Testis (tissue), 3 donors: Measurements from ENCODE around the gene ADPGK. TPM values are rescaled to one million over a fixed set of nuclear protein-coding genes. Genes with fewer than 3 reads are reported as not detected.

Experiments
- DNase-seq: peaks from one replicate; pipeline ENCODE4 v3.0.0-alpha.2; 2019
- H3K27ac ChIP-seq, 2 donors: fragments of 200-600 bp; sonication (generic); one replicate each; pipeline ENCODE4 v1.5.1; 2019
- H3K27me3 ChIP-seq: fragments of 200-600 bp; sonication (generic); one replicate; pipeline ENCODE4 v1.5.1; 2019
- H3K36me3 ChIP-seq: fragments of 200-600 bp; sonication (generic); one replicate; pipeline ENCODE4 v1.5.1; 2017; ENCODE audit warnings: low read depth; ENCODE audit errors: missing control alignments
- H3K4me1 ChIP-seq: fragments of 200-600 bp; sonication (generic); one replicate; pipeline ENCODE4 v1.5.1; 2019
- H3K4me3 ChIP-seq, 2 donors: fragments of 200-600 bp; sonication (generic); one replicate each; pipeline ENCODE4 v1.5.1; 2017 to 2019
- H3K9me3 ChIP-seq: fragments of 200-600 bp; sonication (generic); one replicate; pipeline ENCODE4 v1.5.1; 2017
- POLR2A ChIP-seq: fragments of 450-650 bp; IDR thresholded peaks from one replicate; pipeline ENCODE4 v1.6.1; 2017; ENCODE audit warnings: antibody characterized with exemption, mild to moderate bottlenecking, moderate library complexity
- WGBS, 2 donors: methylation state at CpG; one replicate each; pipeline ENCODE4 v1.1.5; 2018; 5-methylcytosine and 5-hydroxymethylcytosine counted together
- intact Hi-C: fragments of 100-400 bp; cut with DNase I; formaldehyde crosslinking; loops from one replicate; pipeline ENCODE4 v1.15.1; 2023; ENCODE audit warnings: low total_unique reads
- polyA plus RNA-seq: library from polyadenylated mRNA; stranded (reverse); fragments of 350-450 nt; fragmentation: Illumina TruSeq; extraction: RNeasy Lipid Tissue Mini Kit (QIAGEN cat#74804); gene quantifications from one replicate; pipeline ENCODE4 v1.2.3, GENCODE V29; 2014; ENCODE audit warnings: low read depth, low replicate concordance; ENCODE audit not compliant: insufficient read depth
- total RNA-seq, 2 donors: library from RNA; depleted of rRNA; stranded (reverse); fragments of >200 nt; gene quantifications; one replicate each; pipeline ENCODE4 v1.2.3, GENCODE V29; 2016
- TF ChIP-seq, protein P1 (sequence below), 3 experiments: fragments of 450-650 bp in 2 of 3; fragments of 200-600 bp in 1 of 3; sonication (generic) in 1 of 3; IDR thresholded peaks; one replicate each; pipeline ENCODE4 v1.5.1; 2016 to 2019; ENCODE audit warnings: antibody characterized with exemption in 3 of 3, mild to moderate bottlenecking in 2 of 3, moderate library complexity in 1 of 3

The ADPGK gene
- total and polyA plus RNA-seq, 3 donors from 2014 or later: 39.1 to 59.9 (median 55.6) TPM

DNA sequence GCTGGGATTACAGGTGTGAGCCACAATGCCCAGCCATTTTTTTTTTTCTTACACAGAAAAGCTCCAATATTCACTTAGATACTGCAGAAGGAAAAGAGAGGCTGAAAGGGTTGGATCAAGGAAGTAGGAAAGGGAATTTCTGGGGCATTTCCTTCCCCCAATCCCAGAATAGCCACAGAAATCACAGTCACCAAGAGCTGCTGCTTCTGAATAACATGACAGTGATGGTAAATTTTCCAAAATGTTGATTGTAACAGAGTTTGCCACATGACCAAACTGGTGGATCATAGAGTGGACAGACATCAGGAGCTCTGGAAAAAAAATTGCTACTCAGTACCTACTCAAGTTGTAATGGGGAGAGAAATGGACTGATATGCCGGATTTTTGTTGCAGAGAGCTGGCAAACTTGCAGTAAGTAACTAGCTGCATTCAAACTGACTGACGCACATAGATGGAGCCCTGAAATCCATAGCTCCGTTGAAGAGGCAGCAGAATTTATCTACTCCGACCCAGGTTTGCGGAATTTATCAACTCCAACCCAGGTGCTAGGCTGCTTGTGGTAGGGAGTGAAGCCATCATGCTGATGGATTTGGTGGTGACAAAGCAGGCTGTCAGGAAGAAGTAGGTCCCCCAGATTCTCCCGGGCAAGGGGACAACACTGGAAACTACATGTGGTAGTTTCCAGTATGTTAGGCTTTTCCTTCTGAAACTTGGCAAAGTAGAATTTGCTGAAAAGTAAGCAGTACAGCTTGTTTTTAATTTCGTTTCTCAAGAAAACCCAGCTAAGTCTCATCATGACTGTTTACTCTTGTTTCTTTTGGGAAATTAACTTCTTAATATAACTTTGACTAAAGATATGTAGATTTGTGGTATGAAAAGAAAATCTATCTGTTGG is 10.5 kb upstream of the ADPGK start:
- Histone ChIP-seq H3K36me3 (no peaks in the 10 kb centered on the region), H3K4me3 (no peak overlapping the region), H3K27ac (peak overlapping the region in 1 of 2 donors; percentile 72), H3K9me3 (no peaks in the 10 kb centered on the region), H3K27me3 (no peaks in the 10 kb centered on the region), H3K4me1 (peaks cover 9% of the 10 kb centered on the region)
- no peak for TF ChIP-seq POLR2A
- TF ChIP-seq, protein P1, sequence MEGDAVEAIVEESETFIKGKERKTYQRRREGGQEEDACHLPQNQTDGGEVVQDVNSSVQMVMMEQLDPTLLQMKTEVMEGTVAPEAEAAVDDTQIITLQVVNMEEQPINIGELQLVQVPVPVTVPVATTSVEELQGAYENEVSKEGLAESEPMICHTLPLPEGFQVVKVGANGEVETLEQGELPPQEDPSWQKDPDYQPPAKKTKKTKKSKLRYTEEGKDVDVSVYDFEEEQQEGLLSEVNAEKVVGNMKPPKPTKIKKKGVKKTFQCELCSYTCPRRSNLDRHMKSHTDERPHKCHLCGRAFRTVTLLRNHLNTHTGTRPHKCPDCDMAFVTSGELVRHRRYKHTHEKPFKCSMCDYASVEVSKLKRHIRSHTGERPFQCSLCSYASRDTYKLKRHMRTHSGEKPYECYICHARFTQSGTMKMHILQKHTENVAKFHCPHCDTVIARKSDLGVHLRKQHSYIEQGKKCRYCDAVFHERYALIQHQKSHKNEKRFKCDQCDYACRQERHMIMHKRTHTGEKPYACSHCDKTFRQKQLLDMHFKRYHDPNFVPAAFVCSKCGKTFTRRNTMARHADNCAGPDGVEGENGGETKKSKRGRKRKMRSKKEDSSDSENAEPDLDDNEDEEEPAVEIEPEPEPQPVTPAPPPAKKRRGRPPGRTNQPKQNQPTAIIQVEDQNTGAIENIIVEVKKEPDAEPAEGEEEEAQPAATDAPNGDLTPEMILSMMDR (IDR thresholded peaks at IDR 0.05): no peak
- DNase-seq: no peak
- WGBS, 2 donors: 59 to 80% methylated on average over 7 of the region's 7 CpGs
- intact Hi-C loops: no loop called here

GRCh38 chr15:72792431-72792830 is 8.9 kb upstream of the ADPGK start:
- H3K36me3 ChIP-seq: no peaks in the 10 kb centered on the region
- H3K4me3 ChIP-seq: no peak overlapping the region
- WGBS, 2 donors: 86 to 88% methylated on average over 2 of the region's 2 CpGs
- no peaks in the 10 kb centered on the region for H3K9me3 ChIP-seq
- intact Hi-C loops: no loop called here
- DNase-seq: no peak
- H3K4me1 ChIP-seq: peaks cover 5% of the 10 kb centered on the region
- H3K27ac ChIP-seq: no peak overlapping the region
- H3K27me3 ChIP-seq: no peaks in the 10 kb centered on the region
- TF ChIP-seq POLR2A: no peak
- TF ChIP-seq, protein P1 (IDR thresholded peaks at IDR 0.05): no peak

DNA sequence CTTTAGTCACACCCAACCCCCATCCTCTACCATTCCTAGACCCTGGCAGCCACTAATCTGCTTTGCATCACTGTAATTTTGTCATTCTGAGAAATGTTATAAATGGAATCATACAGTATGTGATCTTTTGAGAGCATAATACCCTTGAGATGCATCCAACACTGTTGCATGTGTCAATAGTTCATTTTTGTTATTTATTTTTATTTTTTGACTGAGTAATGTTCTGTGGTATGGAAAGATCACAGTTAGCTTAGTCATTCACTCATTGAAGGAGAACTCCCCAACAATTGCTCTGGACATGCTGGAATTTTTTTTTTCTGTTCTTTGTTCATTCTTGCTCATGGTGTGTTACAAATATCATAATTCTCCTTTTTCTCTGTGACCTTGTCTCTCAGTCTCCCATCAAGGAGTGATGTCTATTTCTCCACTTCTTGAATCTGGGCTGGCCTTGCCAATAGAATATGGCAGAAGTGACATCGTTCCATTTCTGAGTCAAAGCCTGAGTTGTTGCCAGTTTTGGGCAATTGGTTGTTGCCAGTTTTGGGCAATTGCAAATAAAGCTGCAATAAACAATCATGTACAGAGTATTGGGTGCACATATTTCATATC is 6.8 kb upstream of the ADPGK start:
- TF ChIP-seq POLR2A: no peak
- TF ChIP-seq, protein P1 (IDR thresholded peaks at IDR 0.05): no peak
- H3K36me3 ChIP-seq: no peaks in the 10 kb centered on the region
- WGBS, 2 donors: 86 to 90% methylated on average over 1 of the region's 1 CpG
- no peak overlapping the region for H3K27ac ChIP-seq
- no peak overlapping the region for H3K4me3 ChIP-seq
- H3K27me3 ChIP-seq: no peaks in the 10 kb centered on the region
- intact Hi-C loops: no loop called here
- no peak for DNase-seq
- no peaks in the 10 kb centered on the region for H3K9me3 ChIP-seq
- peaks cover 10% of the 10 kb centered on the region for H3K4me1 ChIP-seq

GRCh38 chr15:72787526-72787925 is 4.0 kb upstream of the ADPGK start:
- no peak for DNase-seq

More at GRCh38 chr15:72787526-72787925, 4.0 kb upstream of the ADPGK start:
- H3K27me3 ChIP-seq: no peaks in the 10 kb centered on the region
- TF ChIP-seq, protein P1 (IDR thresholded peaks at IDR 0.05): no peak
- no peak for TF ChIP-seq POLR2A
- intact Hi-C loops: no loop called here
- 65 to 82% methylated on average over 1 of the region's 1 CpG for WGBS, 2 donors
- H3K4me3 ChIP-seq: no peak overlapping the region
- no peaks in the 10 kb centered on the region for H3K36me3 ChIP-seq
- H3K27ac ChIP-seq: no peak overlapping the region
- peaks cover 22% of the 10 kb centered on the region for H3K4me1 ChIP-seq
- no peaks in the 10 kb centered on the region for H3K9me3 ChIP-seq
